ENCODE results near the gene RABGAP1L.
A peak's percentile ranks its signal among the peaks of the same experiment; 100 is the strongest.
"Not testable (repeated sequence)": the region's sequence is repeated elsewhere in the genome, so short reads cannot be mapped to it uniquely, and the experiment has no call there.

Gene RABGAP1L

GRCh38 chr1:174990382-174990999 is 831.2 kb downstream of the RABGAP1L start:
- no peak for DNase-seq (ENCODE audit: low read depth in 2 of 2)

GRCh38 chr1:174991473-174991872 is 832.2 kb downstream of the RABGAP1L start:
- DNase-seq (ENCODE audit: low read depth in 2 of 2) = no peak

- DNase-seq (ENCODE audit: low read depth in 2 of 2) = no peak
Observed at GRCh38 chr1:174995121-174995520, 835.8 kb downstream of the RABGAP1L start.

- no peak for DNase-seq (ENCODE audit: low read depth in 2 of 2)
Observed at GRCh38 chr1:174995916-174996315, 836.6 kb downstream of the RABGAP1L start.

GRCh38 chr1:174996476-174996875 is 837.2 kb downstream of the RABGAP1L start:
- DNase-seq (ENCODE audit: low read depth in 2 of 2) = no peak

- no peak for DNase-seq (ENCODE audit: low read depth in 2 of 2)
Observed at GRCh38 chr1:174997041-174997440, 837.7 kb downstream of the RABGAP1L start.

- DNase-seq (ENCODE audit: low read depth in 2 of 2) = no peak
Observed at GRCh38 chr1:174998569-174999215, 839.4 kb downstream of the RABGAP1L start.

GRCh38 chr1:174999216-174999935 is 840.1 kb downstream of the RABGAP1L start:
- DNase-seq (ENCODE audit: low read depth in 2 of 2) = peak; percentile 93 to 94

- no peak for DNase-seq (ENCODE audit: low read depth in 2 of 2)
Observed at GRCh38 chr1:174999936-175000696, 840.8 kb downstream of the RABGAP1L start, which contains the start of gene CACYBP. CACYBP (plus strand) TSS chr1:174999947; CDS start chr1:175000181, 234 bp downstream.

- no peak for DNase-seq (ENCODE audit: low read depth in 2 of 2)
Observed at GRCh38 chr1:175000697-175001187, 841.4 kb downstream of the RABGAP1L start.

GRCh38 chr1:175002910-175003517 is 843.7 kb downstream of the RABGAP1L start:
- no peak for DNase-seq (ENCODE audit: low read depth in 2 of 2)

GRCh38 chr1:175003521-175003920 is 844.2 kb downstream of the RABGAP1L start:
- no peak for DNase-seq (ENCODE audit: low read depth in 2 of 2)

- no peak for DNase-seq (ENCODE audit: low read depth in 2 of 2)
Observed at GRCh38 chr1:175005085-175005783, 845.9 kb downstream of the RABGAP1L start.

- DNase-seq (ENCODE audit: low read depth in 2 of 2) = no peak
Observed at GRCh38 chr1:175009532-175009931, 850.2 kb downstream of the RABGAP1L start.

GRCh38 chr1:175013445-175013844 is 854.1 kb downstream of the RABGAP1L start:
- no peak for DNase-seq (ENCODE audit: low read depth in 2 of 2)

- no peak for DNase-seq (ENCODE audit: low read depth in 2 of 2)
Observed at GRCh38 chr1:175015243-175015642, 855.9 kb downstream of the RABGAP1L start.

GRCh38 chr1:175019524-175019923 is 860.2 kb downstream of the RABGAP1L start:
- no peak for DNase-seq (ENCODE audit: low read depth in 2 of 2)

GRCh38 chr1:175023043-175023921 is 864.0 kb downstream of the RABGAP1L start, which contains the start of gene MRPS14:
MRPS14 (minus strand) TSS chr1:175023425; CDS start chr1:175023408, 17 bp downstream.
- DNase-seq (ENCODE audit: low read depth in 2 of 2) = peak; percentile 96 to 98

- DNase-seq (ENCODE audit: low read depth in 2 of 2) = not testable (repeated sequence)
Observed at GRCh38 chr1:175023922-175024242, 864.6 kb downstream of the RABGAP1L start.

- DNase-seq (ENCODE audit: low read depth in 2 of 2) = no peak
Observed at GRCh38 chr1:175024773-175025172, 865.5 kb downstream of the RABGAP1L start.

Data from stimulated activated CD8-positive, alpha-beta memory T cell treated with anti-CD3 and anti-CD28 coated beads, Interleukin-2, amount 100 ng/mL, for 48 hours (primary cell).